NCI-H1092 treated with DMSO at 0.1 percent for 48 hours (cell line): Measurements from ENCODE around the gene DPY19L2.
"Not testable (repeated sequence)": the region's sequence is repeated elsewhere in the genome, so short reads cannot be mapped to it uniquely, and the experiment has no call there.

Source experiments
- DNase-seq: peaks from one replicate; lab custom pipeline; 2025; lab: John Stamatoyannopoulos, UW

DPY19L2 gene

DNA sequence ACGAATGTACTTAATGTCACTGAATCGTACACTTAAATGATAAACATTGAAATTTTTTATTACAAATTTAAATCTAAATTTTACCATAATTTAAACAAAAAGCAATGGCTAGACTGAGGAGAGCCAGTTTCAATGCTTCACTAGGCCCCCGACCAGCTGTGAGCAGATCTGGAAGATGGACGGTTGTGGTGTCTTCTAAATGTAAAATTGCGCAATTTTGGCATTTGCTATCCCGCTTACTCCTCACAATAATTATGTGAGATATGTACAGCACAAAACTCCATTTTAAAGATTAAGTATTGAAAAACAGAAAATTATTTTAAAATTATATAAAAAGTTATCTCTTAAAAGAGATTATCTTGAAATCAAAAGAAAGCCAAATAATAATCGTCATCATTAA is 5.3 kb downstream of the DPY19L2 start:
- DNase-seq = not testable (repeated sequence)

DNA sequence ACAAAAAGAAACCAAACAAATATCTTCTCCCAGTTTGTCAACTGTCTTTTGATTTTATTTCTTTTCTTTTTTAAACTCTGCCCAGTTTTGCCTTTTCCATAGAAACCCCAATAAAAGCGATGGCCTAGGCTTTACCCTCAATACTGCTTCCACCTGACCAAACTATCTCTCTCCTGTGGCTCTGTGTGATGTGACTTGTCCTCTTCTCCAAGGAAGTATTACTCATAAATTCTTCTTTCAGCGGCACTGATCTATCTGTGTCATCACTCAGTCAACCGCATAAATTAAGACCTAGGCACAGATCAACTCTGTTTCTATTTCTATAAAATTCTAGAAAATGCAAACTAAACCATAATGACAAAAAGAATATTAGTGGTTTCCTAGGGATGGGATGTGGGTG is 9.8 kb downstream of the DPY19L2 start:
- not testable (repeated sequence) for DNase-seq

DNA sequence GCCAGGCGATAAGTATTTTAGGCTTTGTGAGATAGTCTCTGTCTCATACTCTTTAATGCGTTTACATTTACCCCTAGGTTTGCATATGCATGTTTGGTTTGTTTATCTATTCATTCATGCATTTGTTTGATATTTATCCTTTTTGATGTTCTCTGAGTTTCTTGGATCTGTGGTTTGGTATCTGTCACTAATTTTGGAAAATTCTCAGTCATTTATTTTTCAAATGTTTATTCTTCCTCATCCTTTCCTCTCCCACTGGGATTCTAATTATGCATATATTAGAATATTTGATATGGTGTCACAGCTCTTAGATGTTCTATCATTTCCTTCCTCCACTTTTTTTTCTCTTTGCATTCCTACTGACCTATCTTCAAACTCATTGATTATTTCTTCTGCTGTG is 11.9 kb downstream of the DPY19L2 start:
- not testable (repeated sequence) for DNase-seq

DNA sequence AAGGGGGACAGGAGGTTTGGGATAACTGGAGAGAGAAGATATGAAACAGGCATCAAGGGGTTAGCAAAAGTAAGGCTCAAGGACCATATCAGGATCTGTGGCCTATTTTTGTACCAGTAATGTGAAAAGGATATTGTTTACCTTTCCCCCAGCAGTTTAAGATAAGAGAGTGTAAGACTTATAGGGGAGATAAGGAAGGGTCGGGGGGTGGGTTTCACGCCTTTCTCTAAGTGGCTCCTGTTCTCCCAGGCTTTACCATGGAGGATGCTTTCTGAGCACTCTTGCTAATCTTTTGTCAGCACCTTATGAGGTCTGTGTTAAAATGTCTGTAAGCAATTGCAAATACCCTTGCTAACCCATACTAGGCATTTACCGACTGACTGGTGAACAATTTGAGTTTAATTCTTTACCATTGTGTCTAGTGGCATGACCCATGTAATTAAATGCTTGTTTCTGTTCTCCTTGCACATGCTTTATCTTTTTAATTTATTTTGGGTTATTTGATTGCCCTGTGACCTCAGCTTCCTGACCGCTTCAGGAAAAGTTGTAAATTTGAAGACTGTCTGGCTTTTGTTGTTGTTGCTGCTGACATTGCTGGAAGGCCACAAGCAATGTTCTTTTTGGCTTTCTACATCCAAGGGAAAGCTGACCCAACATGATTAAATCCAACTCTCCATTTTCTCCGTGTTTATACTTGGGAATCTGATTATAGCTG is 12.6 kb downstream of the DPY19L2 start:
- DNase-seq = not testable (repeated sequence)

DNA sequence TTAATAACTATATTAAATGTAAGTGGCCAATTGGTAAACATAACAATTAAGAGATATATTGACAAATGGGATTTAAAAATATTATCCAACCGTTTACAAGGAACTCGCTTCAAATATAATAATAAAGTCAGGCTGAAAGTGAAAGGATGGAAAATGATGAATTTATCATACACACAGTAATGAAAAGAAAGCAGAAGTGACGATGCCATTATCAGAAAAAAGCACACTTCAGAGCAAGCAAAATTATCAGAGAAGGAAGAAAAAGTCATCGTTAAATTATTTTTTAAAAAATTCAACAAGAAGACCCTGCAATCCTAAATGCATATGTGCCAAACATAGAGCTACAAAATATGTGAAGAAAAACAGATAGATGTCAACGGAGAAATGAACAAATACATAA is 13.8 kb downstream of the DPY19L2 start:
- not testable (repeated sequence) for DNase-seq

DNA sequence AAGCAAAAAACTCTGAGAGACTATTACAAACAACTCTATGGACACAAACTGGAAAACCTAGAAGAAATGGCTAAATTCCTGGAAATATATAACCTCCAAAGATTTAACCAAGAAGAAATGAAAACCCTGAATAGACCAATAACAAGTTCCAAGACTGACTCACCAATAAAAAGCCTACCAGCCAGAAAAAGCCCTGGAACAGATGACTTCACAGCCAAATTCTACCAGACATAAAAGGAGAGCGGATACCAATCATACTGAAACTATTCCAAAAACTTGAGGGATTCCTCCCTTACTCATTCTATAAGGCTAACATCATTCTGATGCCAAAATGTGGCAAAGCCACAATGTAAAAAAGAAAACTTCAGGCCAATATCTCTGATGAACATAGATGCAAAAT is 18.8 kb downstream of the DPY19L2 start:
- not testable (repeated sequence) for DNase-seq

DNA sequence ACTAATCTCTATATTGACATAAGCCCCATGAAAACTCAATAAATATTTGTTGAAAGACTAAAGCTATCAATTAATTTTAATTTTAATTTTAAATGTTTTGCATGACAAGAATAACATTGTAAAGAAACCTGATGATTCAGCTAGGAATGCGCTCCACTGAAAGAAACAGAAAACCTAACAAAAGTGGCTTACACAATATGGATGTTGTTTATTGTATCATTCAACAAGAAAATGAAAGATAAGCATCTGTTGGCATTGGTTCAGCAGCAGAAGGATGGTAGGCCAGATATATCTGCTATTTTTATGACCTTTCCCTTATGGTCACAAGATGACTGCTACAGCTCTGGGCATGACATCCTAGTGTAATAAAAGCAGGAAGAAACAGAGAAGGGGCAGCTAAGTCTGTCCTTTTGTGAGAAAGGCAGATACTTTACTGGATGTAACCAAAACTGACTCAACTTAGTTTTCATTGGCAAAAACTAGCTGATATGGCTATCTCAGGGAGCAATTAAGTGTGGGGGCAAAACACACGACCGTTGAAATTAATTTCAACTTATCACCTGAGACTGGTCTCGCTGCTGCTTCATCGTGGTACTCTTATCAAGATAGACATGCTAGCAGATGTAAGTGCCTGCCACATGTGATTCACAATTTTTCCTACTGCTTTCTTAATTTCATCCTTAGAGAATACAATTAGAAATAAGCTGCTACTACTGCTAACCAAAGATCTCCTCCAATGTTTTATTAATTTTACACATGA is 24.7 kb downstream of the DPY19L2 start:
- not testable (repeated sequence) for DNase-seq

DNA sequence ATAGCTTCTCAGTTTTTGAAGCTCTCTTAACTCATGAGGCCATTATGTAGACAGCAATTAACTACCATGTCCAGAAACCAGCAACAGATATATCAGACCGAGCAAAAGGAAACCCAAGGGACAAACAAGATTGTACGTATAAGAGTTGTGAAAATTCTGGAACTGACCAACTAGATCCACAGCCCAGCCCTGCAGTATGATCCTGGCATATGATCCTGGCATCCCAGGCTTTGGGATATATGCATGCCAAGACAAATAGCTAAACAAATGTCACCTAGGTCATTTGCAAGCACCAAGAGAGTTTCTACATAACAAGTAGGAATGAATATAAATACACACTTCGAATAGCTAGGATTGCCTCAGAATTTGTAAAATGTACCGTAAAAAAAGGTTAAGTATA is 44.0 kb downstream of the DPY19L2 start:
- not testable (repeated sequence) for DNase-seq

DNA sequence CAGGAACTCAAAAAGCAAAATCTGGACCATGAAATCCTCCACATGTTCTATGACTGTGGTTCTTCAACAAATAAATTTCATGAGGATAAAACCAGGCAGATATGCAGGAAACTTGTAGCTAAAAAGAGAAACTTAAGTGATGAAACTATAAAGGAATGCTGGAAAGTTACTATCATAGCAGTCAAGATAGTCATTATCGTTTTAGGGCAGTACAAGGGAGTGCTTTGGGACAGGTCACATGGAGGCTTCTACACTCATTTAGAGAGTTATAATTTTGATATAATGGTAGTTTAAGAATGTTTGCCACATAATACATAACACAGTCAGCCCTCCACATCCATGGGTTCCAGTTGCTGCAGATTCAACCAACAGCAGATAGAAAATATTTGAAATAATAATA is 52.7 kb downstream of the DPY19L2 start:
- not testable (repeated sequence) for DNase-seq

DNA sequence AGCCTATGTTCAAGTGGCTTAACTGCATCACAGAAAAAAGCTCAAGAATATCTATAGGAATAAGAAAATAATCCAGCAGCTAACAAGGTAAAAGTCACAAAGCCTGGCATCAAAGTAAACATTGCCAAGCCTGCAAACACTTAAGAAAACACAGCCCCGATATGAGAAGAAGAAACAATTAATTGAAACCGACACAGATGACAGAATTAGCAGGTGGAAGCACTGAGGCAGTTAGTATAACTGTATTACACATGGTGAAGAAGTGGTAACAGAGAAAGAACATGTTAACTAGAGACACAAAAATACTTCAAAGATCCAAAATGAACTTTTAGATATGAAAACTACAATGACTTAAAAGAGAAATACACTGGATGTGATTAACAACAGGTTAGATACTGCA is 57.0 kb downstream of the DPY19L2 start:
- DNase-seq = not testable (repeated sequence)

DNA sequence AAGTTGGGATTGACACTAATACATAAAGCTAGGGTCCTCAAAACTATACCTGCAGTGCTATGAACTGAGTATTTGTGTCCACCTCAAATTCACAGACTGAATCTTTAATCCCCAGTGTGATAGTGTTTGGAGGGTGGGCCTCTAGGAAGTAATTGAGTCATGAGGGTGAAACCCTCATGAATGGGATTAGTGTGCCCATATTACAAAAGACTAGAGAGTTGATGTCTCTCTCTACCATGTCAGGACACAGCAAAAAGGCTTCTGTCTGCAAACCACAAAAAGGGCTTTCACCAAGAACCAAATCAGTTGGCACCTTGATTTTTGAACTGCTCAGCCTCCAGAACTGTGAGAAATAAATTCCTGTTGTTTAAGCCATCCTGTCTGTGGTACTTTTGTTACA is 59.0 kb downstream of the DPY19L2 start:
- DNase-seq = not testable (repeated sequence)

DNA sequence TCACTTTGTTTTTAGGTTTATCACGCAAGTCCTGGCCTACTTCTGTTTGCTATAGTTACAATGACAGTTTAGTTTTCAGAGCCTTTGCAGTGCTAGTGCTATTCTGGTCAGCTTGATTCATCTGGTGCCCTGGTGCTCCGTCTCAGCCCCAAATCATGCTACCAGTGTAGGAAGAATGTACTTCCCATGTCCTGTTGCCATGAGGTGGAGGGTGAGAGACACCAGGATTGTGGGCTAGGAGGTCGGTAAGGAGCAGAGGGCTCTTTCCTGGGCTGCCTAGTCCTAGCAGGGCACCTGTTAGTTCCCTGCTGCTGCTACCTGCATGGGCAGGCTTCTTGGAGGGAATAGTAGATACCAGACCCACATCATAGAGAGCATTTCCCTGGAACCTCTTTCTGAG is 63.3 kb downstream of the DPY19L2 start:
- not testable (repeated sequence) for DNase-seq

DNA sequence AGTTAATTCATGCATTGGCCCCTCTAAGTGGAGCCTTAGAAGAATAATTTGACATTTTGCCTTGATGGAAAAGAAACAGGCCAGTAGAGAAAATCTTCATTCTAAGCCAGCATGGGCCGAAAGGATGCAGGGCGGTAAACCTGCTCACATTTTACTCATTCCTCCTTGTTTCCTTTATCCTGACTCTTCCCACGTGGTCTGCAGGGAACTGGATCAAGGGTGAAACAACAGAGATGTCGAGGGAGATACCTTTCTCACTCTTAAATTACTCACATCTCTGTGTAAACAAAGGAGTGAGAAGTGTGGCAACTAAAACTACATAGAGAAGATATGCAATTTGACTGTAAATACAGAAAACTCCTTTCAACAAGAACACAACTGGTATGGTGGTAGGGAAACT is 73.5 kb downstream of the DPY19L2 start:
- DNase-seq = not testable (repeated sequence)

DNA sequence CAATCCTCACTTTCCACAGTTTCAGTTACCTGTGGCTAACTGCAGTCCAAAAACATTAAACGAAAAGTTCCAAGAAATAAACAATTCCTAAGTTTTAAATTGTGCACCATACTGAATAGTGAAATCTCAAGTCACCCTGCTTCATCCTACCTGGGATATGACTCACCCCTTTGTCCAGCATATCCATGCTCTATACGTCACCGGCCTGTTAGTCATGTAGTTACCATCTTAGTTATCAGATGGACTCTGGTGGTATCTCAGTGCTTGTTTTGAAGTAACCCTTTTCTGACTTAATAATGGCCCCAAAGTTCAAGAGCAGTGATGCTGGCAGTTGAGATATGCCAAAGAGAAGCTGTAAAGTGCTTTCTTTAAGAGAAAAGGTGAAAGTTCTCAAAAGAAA is 83.9 kb downstream of the DPY19L2 start:
- DNase-seq = not testable (repeated sequence)

DNA sequence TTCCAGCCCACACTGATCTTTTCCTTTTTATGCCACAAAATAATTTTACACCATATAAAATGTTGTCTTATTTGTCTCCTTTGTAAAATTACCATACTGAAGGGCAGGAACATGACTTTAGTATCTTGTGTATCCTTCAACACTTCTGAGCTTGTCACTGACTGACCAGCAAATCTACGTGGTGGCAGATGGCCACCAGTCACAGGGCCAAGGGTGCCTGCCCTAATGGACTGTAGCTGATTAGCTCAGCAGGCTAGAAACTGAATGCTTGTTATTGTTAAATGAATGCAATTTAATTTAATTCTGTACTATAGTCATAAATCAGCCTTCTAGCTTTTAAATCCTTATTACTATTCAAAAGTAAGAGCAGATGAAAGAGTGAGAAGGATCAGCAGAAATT is 85.0 kb downstream of the DPY19L2 start:
- DNase-seq = not testable (repeated sequence)

DNA sequence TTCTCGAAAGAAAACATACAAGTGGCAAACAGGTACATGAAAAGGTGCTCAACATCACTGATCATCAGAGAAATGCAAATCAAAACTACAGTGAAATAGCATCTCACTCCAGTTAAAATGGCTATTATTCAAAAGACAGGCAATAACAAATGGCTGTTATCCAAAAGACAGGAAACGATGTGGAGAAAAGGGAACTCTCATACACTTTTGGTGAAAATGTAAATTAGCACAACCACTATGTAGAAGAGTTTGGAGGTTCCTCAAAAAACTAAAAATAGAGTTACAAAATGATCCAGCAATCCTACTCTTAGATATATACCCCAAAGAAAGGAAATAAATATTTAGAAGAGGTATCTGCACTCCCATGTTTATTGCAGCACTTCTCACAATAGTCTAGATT is 90.7 kb downstream of the DPY19L2 start:
- not testable (repeated sequence) for DNase-seq

DNA sequence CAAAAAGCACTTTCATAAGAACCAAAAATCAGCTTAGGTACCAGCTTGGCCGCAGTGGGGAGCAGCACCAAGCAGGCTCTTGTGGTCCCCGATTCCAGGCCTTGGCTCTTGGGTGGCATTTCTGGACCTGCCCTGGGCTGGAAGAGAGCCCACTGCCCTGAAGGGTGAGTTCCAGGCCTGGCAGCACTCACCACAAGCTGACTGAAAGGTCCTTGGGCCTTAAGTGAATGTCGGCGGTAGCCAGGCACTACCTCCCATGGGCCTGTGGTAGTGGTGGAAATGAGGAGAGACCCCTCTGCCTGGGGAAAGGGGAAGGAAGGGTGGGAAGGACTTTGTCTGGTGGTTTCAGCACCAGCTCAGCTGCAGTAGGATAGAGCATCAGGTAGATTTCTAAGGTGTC is 96.3 kb downstream of the DPY19L2 start:
- DNase-seq = not testable (repeated sequence)

DNA sequence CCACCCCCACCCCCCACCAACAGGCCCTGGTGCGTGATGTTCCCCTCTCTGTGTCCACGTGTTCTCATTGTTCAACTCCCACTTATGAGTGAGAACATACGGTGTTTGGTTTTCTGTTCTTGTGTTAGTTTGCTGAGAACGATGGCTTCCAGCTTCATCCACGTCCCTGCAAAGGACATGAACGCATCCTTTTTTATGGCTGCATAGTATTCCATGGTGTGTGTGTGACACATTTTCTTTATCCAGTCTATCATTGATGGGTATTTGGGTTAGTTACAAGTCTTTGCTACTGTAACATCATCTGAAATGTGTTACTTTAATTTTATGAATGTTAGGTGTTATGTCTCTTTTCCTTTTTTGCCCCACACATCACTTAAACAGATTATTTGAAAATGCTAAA is 109.8 kb downstream of the DPY19L2 start:
- DNase-seq = not testable (repeated sequence)

DNA sequence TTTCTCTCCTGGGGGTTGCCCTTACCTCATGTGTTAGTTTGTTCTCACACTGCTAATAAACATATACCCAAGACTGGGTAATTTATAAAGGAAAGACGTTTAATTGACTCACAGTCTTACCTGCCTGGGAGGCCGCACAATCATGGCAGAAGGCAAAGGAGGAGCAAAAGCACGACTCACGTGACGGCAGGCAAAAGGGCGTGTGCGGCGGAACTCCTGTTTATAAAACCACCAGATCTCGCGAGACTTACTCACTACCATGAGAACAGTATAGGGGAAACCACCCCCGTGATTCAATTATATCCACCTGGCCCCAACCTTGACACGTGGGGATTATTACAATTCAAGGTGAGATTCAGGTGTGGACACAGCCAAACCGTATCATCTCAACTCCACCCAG is 116.9 kb downstream of the DPY19L2 start:
- DNase-seq = not testable (repeated sequence)

DNA sequence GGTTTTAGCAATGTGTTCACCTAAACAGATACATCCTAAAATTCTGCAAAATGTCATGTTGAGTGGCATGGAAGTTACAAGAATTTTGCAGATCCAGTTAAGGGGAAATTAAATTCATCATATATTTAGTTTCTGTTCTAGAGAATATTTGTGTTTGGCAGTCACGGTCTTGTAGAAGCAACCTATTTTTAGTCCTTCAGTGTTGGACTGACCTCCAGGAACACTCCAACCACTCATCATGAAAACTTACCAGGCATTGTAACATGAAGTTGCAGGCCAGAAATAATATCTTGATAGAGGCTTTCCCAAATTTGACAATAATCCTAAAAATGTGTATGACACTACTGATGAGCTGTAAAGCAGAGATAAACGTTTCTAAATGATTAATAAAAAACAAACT is 119.3 kb downstream of the DPY19L2 start:
- DNase-seq = not testable (repeated sequence)

DNA sequence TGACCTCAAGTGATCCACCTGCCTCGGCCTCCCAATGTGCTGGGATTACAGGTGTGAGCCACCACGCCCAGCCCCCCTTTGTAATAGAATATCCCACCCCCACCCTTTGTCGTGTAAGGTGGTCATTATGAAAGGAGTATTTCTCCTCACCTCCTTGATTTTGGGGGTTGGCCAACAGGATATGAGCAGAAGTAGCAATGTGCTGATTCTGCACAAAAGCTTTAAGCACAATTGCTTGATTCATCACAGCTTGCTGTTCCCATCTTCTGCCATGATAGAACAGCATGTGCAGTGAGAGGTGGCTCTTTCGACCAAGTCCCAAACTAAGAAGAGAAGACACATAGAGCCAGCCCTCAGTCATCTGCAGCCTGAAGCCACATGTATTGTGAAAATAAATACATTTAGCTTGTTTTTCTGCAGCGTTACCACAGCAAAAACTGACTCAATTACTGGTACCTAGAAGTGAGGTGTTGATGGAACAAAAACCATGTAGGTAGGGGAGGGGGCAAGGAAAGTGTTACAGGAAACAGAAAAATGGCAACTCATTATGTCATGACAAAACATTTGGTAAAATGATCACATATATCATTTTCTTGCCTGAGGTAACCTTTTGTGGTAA is 122.9 kb downstream of the DPY19L2 start:
- not testable (repeated sequence) for DNase-seq

DNA sequence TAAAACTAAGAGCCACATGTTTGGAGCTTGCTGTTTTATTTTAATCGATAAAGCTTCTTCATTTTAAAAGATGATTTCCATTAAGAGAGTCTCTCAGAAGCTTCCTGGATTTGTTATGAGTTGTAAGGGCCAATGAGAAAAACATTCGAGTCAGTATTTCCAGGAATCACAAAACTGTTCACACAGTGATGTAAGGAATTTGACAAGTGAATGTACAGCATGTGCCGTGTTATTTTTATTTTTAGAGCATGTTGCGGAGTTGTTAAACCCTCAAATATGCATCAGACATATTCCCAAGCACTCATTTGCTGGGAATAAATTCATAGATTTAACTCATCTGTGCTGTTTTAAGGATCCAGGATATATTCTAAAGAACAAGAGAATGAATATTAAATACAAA is 129.6 kb downstream of the DPY19L2 start:
- DNase-seq = not testable (repeated sequence)

DNA sequence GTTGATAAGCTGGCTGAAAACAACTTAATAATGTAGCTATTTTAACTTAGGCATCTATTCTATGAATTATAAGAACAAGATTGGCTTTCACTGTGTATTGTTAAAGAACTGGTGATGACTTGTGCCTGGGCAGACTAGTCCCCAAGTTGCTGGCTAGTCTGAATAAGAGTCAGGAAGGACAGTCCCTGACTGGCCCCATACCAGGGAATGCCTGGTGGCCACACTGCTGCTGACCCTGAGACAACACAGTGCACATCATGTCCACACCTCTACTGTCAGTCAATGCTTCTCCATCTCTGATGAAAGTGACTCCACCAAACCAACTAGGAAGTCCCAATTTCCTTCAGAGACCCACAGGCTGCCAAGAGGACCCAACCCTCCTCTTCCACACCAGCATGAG is 130.5 kb downstream of the DPY19L2 start:
- DNase-seq = not testable (repeated sequence)
